HG03060 (cell line): ENCODE results near the gene HOXC9.

Source experiments
- ATAC-seq: cut with Tn5 transposase; IDR thresholded peaks from one replicate; pipeline ENCODE4 v1.9.1; 2021; ENCODE audit warnings: low read depth, moderate number of reproducible peaks; ENCODE audit not compliant: unreplicated experiment

Gene HOXC9

GRCh38 chr12:54011665-54012532 is 11.9 kb downstream of the HOXC9 start:
- ATAC-seq, result no peak

- ATAC-seq, result no peak
Measured at GRCh38 chr12:54012631-54013409, 12.9 kb downstream of the HOXC9 start.

GRCh38 chr12:54014377-54015017 is 14.5 kb downstream of the HOXC9 start:
- ATAC-seq, result no peak

- ATAC-seq, result no peak
Measured at GRCh38 chr12:54015018-54015931, 15.3 kb downstream of the HOXC9 start.

DNA sequence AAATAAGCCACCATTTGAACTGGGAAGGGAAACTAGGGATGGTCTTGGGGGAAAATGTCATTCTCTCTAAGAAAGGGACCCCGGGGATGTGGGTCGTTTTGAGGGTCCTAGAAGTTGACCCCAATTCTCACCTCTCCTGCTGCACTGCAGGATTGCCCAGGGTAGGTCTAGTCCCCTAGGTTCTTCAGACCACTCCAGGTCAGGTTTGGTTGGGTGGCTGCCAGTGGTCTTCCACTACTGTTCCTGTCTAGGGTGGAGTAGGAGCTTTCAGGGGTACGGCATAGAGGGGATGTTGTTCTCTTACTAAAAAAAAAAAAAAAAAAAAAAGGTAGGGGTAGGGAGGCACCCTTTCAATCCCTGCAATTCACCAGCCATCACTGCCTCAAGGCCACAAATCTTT is 16.1 kb downstream of the HOXC9 start:
- no peak for ATAC-seq

- ATAC-seq, result no peak
Measured at GRCh38 chr12:54016478-54016964, 16.6 kb downstream of the HOXC9 start.

DNA sequence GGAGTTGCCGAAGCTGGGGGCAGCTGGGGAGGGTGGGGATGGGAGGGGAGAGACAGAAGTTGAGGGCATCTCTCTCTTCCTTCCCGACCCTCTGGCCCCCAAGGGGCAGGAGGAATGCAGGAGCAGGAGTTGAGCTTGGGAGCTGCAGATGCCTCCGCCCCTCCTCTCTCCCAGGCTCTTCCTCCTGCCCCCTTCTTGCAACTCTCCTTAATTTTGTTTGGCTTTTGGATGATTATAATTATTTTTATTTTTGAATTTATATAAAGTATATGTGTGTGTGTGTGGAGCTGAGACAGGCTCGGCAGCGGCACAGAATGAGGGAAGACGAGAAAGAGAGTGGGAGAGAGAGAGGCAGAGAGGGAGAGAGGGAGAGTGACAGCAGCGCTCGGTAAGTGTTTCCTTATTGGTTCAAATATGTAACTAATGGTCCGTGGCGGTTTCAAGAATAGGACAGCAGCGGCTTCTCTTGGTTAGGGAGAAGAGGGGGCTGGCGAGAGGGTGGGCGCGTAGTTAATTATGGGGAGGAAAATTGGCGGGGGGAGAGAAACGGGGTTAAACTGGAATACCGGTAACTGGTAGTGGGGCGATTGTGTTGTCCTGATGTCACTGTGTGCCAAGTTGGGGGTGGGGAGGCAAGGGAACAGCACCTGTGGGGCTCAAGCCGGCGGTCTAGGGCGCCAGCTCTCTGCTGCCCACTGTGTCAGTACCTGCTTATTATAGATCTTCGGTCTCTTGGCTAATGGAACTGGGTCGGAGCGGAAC is 17.2 kb downstream of the HOXC9 start:
- no peak for ATAC-seq

DNA sequence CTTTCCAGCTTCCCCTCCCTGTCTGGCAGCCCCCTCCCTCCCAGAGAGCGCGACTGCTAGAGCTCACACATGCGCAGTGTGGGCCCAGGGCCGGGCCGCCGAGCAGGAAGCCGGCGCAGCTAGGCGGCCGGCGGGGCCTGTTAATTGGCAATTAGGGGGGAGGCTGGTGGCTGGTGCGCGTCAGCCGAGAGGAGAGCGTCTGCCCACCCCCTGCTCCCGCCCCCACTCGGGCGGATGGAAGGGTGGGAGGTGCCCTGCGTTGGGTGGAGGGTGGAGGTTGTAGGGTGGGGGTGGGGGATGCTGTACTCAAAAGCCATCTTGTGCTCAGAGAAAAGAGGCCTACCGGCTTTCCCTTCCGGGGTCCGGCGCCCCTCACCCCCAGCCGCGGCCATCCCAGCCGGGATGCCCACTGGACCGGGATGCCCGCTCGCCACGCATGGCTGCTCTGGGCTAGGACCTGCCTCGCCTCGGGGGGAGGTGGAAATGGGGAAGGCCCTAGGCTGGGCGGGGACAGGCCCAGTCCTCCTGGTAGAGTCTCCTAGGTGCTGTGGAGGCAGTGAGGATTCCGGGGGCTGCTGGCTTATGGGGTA is 18.0 kb downstream of the HOXC9 start:
- ATAC-seq, result no peak

DNA sequence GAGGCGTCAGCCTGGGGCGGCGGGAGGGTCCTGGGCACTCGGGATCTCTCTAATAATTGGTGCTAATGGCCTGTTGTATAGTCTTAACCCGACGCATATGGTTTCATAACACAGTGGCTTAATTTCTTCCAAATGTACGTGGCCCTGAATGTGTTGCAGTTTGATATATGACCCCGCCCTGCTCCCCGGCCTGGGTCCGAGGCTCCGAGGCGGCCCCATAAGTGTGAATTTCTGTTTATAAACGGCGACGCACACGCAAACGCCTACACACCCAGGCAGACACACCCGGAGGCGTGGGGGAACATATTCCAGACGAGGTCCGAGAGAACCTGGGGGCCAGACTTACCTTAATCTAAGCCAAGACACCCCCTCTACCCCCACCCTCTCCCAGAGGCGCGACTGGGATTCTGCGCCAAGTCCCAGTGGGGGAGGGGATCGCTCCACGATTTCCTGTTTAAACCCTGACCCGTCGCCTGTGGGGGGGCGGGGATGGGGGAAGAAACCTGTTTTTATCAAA is 18.6 kb downstream of the HOXC9 start:
- ATAC-seq, result no peak

GRCh38 chr12:54019091-54019811 is 19.3 kb downstream of the HOXC9 start:
- ATAC-seq, result no peak

- no peak for ATAC-seq
Measured at GRCh38 chr12:54019924-54020590, 20.1 kb downstream of the HOXC9 start.

DNA sequence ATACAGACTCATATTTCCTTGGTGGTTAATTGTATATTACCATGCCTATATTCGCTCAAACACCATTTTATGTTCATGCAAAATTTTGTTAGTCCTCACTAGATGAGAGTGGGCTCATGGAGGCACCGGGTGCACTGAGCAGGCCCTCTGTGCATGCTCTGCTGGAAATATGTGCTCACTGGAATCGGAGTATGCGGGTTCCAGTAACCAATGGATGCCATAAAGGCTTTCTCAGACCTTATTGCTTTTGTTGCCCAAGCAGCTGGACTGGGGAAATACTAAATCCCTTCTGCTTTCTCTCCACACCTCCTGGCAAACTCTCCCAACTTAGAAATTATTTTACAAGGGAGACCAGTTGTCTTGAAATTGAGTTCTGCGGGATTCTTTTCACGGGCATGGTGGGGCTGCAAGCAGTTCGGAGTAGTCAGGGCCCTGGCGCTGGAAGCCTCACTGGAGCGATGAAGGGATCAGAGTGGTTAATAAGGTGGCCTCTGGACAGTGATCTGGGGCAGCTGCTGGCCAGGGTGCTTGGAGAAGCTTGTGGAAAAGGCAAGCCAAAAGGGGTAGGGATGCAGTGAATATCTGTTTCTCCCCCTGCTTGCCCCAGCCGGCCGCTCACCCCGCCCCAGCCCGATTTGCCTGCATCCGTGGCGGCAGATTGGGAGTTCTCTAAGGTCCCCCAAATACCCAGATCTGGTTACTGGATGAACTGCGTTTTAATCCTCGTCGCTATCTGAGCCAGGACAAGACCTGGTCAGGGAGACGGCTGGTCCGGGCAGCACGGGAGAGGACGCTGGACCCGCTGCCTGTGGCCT is 20.8 kb downstream of the HOXC9 start:
- no peak for ATAC-seq

GRCh38 chr12:54021432-54022013 is 21.6 kb downstream of the HOXC9 start:
- no peak for ATAC-seq

DNA sequence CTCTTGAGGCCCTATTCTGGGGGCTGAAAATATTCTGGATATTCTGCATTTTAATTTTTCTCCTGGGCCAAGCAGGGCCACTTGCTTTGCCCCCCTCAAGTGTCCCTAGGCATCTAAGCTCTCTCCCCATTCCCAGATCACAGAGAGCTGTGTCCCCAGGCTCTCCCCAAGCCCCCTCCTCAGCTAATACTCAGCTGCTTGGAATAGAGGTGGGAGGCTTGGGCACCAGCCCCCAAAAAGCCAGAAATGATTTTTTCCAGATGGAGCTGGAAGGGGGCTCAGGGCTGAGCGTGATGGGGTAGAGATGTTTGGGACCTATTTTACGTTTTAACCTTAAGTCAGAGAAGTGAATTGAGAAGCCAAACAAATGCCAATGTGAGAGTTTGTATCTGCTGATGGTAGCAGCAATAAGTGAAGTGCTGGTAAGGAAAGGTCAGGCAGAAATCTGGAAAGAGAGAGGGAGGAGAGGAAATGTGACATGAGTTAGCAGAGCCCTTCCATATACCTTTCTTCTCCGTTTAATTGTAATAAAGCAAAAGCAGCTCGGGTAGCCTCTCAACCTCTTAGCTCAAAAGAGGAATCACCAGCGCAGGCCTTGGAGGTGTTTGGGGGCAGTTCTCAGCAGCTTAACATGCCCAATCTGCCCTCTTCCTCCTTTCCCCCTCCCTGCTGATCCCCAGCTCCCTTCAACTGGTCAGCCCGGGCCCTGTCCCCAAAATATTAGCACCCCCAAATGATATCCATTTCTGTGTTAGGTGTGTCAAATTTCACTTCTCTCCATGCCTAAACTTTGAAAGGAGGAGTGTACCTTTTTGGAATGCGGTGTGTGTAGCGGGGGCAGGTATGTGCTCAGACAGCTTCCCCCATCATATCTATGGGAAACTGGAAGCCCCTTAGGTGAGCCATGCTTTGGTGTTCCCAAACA is 23.3 kb downstream of the HOXC9 start:
- ATAC-seq, result no peak

DNA sequence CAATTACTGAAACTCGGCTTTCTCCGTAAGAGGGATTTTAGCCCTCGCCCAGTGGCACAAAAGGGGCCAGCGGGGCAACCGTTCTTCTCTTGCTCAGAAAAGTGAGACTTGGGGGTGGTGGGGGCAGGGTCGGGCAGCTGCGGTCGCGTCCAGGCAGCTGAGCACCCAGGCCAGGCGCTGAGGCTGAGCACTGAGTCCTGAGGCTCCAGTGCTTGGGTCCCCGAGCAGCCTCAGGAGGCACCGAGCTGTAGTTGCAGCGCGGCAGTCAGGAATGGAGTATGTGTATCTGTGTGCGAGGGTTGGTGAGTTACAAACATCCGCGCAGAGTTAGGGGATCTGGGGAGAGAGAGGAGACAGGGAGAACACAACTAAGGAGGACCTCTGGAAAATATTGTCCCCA is 24.2 kb downstream of the HOXC9 start:
- ATAC-seq, result no peak
